Smooth muscle cell (in vitro differentiated cells): ENCODE results near the gene HERPUD1. TPM values are rescaled to one million over a fixed set of nuclear protein-coding genes. Genes with fewer than 3 reads are reported as not detected.

ENCODE experiments used
- DNase-seq: peaks from one replicate; lab custom pipeline; 2025; ENCODE audit not compliant: unreplicated experiment; lab: John Stamatoyannopoulos, UW
- H2AFZ ChIP-seq: fragments of 200-600 bp; sonication (generic); 2 replicates; pipeline ENCODE4 v1.6.0; 2016; ENCODE audit warnings: antibody characterized with exemption, low read depth, mild to moderate bottlenecking
- H3F3A ChIP-seq: fragments of 200-600 bp; sonication (generic); 2 replicates; pipeline ENCODE4 v1.6.0; 2017; ENCODE audit warnings: antibody characterized with exemption, low read depth
- H3K27ac ChIP-seq: fragments of 200-600 bp; sonication (generic); 2 replicates; pipeline ENCODE4 v1.5.1; 2016; ENCODE audit warnings: low read depth, mild to moderate bottlenecking
- H3K27me3 ChIP-seq: fragments of 200-600 bp; sonication (generic); 2 replicates; pipeline ENCODE4 v1.6.1; 2016; ENCODE audit warnings: low read depth, mild to moderate bottlenecking
- H3K36me3 ChIP-seq: fragments of 200-600 bp; sonication (generic); 2 replicates; pipeline ENCODE4 v1.5.1; 2016; ENCODE audit warnings: low read depth
- H3K4me1 ChIP-seq: fragments of 200-600 bp; sonication (generic); 2 replicates; pipeline ENCODE4 v1.5.1; 2016; ENCODE audit warnings: low read depth
- H3K4me2 ChIP-seq: fragments of 200-600 bp; sonication (generic); 2 replicates; pipeline ENCODE4 v1.6.0; 2016; ENCODE audit warnings: mild to moderate bottlenecking
- H3K4me3 ChIP-seq: fragments of 200-600 bp; sonication (generic); 2 replicates; pipeline ENCODE4 v1.5.1; 2016; ENCODE audit warnings: mild to moderate bottlenecking
- H3K79me2 ChIP-seq: fragments of 200-600 bp; sonication (generic); 2 replicates; pipeline ENCODE4 v1.6.0; 2016; ENCODE audit warnings: low read depth, mild to moderate bottlenecking
- H3K9ac ChIP-seq: fragments of 200-600 bp; sonication (generic); 2 replicates; pipeline ENCODE4 v1.6.0; 2016; ENCODE audit warnings: low read depth
- H3K9me3 ChIP-seq: fragments of 200-600 bp; sonication (generic); replicated peaks from 2 replicates; pipeline ENCODE4 v1.5.1; 2016; ENCODE audit warnings: low read depth
- H4K20me1 ChIP-seq: fragments of 200-600 bp; sonication (generic); 2 replicates; pipeline ENCODE4 v1.6.0; 2016; ENCODE audit warnings: low read depth
- WGBS: methylation state at CpG from one replicate; pipeline ENCODE4 v1.1.7; 2016; ENCODE audit warnings: low lambda C conversion rate; 5-methylcytosine and 5-hydroxymethylcytosine counted together
- polyA plus RNA-seq: library from polyadenylated mRNA; unstranded; fragments of >200 nt; fragmentation: Nextera tagmentation; extraction: Ambion mirVana; gene quantifications from 2 replicates; pipeline ENCODE4 v1.2.1, GENCODE V29; 2016
- total RNA-seq: library from RNA; depleted of rRNA; stranded (reverse); fragments of >200 nt; gene quantifications from 2 replicates; pipeline ENCODE4 v1.2.3, GENCODE V29; 2014
- TF ChIP-seq, protein P1 (sequence below): fragments of 200-600 bp; sonication (generic); IDR thresholded peaks from 2 replicates; pipeline ENCODE4 v1.5.1; 2017; ENCODE audit warnings: borderline replicate concordance, mild to moderate bottlenecking, antibody characterized with exemption; ENCODE audit not compliant: insufficient read depth, poor library complexity, severe bottlenecking

HERPUD1 gene
- total and polyA plus RNA-seq, 2 experiments from 2014 or later: 253 to 291 TPM

GRCh38 chr16:56910112-56910511 is 21.8 kb upstream of the HERPUD1 start:
- Histone ChIP-seq H3K4me2 (no peak overlapping the region), H3K79me2 (no peaks in the 10 kb centered on the region), H3K27me3 (no peaks in the 10 kb centered on the region), H3K4me1 (no peaks in the 10 kb centered on the region), H2AFZ (no peak overlapping the region), H4K20me1 (no peaks in the 10 kb centered on the region), H3K9ac (no peak overlapping the region), H3K36me3 (no peaks in the 10 kb centered on the region), H3K4me3 (no peak overlapping the region), H3K27ac (peak overlapping the region; percentile 73), H3K9me3 (no peaks in the 10 kb centered on the region), H3F3A (peaks cover 16% of the 10 kb centered on the region)
- WGBS: 61% methylated on average over 5 of the region's 5 CpGs
- TF ChIP-seq, protein P1, sequence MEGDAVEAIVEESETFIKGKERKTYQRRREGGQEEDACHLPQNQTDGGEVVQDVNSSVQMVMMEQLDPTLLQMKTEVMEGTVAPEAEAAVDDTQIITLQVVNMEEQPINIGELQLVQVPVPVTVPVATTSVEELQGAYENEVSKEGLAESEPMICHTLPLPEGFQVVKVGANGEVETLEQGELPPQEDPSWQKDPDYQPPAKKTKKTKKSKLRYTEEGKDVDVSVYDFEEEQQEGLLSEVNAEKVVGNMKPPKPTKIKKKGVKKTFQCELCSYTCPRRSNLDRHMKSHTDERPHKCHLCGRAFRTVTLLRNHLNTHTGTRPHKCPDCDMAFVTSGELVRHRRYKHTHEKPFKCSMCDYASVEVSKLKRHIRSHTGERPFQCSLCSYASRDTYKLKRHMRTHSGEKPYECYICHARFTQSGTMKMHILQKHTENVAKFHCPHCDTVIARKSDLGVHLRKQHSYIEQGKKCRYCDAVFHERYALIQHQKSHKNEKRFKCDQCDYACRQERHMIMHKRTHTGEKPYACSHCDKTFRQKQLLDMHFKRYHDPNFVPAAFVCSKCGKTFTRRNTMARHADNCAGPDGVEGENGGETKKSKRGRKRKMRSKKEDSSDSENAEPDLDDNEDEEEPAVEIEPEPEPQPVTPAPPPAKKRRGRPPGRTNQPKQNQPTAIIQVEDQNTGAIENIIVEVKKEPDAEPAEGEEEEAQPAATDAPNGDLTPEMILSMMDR: no peak
- DNase-seq: no peak

DNA sequence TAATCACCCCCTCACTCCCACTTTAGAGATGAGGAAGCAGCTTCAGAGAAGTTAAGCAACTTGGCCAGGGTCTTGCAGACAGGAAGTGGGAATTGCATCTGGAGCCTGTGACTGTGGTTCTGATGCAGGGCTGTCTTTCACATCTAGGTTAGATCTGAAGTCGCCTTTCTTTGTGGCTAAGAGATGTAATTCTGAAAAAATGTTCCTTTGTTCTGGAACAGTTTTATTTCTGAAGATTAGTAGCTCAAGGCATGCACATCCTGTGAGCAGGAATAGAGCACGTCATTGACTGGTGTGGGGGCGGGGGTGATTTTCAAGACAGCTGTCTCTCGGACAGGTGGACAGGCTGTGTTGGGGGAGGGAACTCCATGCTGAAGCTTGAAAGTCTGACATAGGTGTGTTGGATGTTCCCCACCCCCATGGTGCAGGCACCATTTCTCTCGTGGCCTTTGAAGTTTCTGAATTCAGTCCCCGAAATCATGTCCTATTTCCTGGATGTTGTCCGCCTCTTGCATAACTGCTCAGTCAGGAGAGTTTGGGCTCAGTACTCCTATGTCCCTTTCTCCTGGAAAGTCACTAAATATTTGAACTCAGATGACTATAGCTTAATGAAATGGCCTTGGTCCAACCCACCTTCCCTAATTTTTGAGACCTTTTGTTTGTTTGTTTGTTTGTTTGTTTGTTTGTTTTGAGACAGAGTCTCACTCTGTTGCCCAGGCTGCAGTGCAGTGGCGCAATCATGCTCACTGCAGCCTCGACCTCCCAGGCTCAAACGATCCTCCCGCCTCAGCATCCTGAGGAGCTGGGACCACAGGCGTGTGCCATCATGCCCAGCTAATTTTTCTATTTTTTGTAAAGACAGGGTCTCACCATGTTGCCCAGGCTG is 21.0 kb upstream of the HERPUD1 start:
- Histone ChIP-seq H2AFZ (no peak overlapping the region), H3K79me2 (no peaks in the 10 kb centered on the region), H3K9me3 (no peaks in the 10 kb centered on the region), H3K27ac (peak overlapping the region; percentile 73), H3K9ac (no peak overlapping the region), H3K4me2 (peak overlapping the region; percentile 17), H4K20me1 (no peaks in the 10 kb centered on the region), H3K36me3 (no peaks in the 10 kb centered on the region), H3K4me1 (no peaks in the 10 kb centered on the region), H3K27me3 (no peaks in the 10 kb centered on the region), H3F3A (peaks cover 16% of the 10 kb centered on the region), H3K4me3 (no peak overlapping the region)
- no peak for DNase-seq
- TF ChIP-seq, protein P1: no peak
- 69% methylated on average over 12 of the region's 12 CpGs for WGBS

DNA sequence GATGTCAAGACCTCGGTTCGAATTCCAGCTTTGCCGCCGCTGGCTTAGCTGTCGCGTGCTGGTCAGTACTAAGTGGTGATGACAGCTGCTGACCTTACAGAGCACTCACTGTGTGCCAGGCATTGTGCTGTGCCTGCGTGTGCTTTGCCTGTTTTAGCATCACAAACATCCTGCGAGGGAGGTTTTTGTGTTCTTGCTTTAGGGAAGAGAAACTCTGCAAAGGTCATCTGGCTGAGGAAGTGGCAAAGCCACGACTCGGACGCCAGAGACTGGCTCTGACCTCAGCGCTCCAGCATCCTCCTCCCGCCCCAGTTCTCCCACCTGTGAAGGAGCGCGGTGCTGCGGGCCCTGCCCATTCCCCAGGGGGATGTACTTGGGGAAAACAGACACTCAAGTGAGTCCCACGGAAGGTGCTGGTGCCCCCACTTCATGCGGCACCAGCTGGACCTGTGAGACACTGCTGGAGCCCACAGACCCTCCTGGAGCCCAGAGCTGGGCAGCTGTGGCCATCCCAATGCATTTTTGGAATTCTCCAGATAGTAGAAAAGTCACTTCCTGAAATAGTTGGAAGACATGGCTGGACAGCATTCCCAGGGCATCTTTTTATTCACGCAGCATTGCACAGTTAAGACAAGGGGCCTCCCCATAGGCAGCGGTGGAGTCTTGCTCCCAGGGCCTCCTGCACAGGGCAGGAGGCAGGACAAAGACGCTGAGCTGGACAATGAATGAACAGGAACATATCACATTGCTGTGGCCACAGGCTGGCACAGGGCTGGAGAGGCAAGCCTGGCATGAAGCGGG is 20.0 kb upstream of the HERPUD1 start:
- H3K36me3 ChIP-seq: no peaks in the 10 kb centered on the region
- H3K9ac ChIP-seq: no peak overlapping the region
- TF ChIP-seq, protein P1: no peak
- H4K20me1 ChIP-seq: no peaks in the 10 kb centered on the region
- H3K4me3 ChIP-seq: no peak overlapping the region
- H3K9me3 ChIP-seq: no peaks in the 10 kb centered on the region
- DNase-seq: no peak
- H3K79me2 ChIP-seq: no peaks in the 10 kb centered on the region
- H3K4me1 ChIP-seq: no peaks in the 10 kb centered on the region
- peak overlapping the region; percentile 73 for H3K27ac ChIP-seq
- peaks cover 16% of the 10 kb centered on the region for H3F3A ChIP-seq
- 40% methylated on average over 22 of the region's 22 CpGs for WGBS
- no peaks in the 10 kb centered on the region for H3K27me3 ChIP-seq
- no peak overlapping the region for H2AFZ ChIP-seq
- H3K4me2 ChIP-seq: peak overlapping the region; percentile 17
